Osteoblast (primary cell): ENCODE measurements around the gene PCCA. TPM values are rescaled to one million over a fixed set of nuclear protein-coding genes. Genes with fewer than 3 reads are reported as not detected.

Source experiments
- DNase-seq: peaks from one replicate; pipeline ENCODE4 v3.0.0; 2011; ENCODE audit warnings: low spot score, mixed read lengths; ENCODE audit not compliant: insufficient read length; ENCODE audit errors: missing footprints
- H2AFZ ChIP-seq: 2 replicates; pipeline ENCODE4 v1.6.0; 2011; ENCODE audit warnings: mild to moderate bottlenecking, low read length
- H3K27ac ChIP-seq: 2 replicates; pipeline ENCODE4 v1.5.1; 2011; ENCODE audit warnings: mild to moderate bottlenecking, low read depth, low read length, moderate library complexity
- H3K27me3 ChIP-seq: 2 replicates; pipeline ENCODE4 v1.6.0; 2012; ENCODE audit warnings: mild to moderate bottlenecking, control low read depth, inconsistent platforms, low read length, moderate library complexity; ENCODE audit not compliant: insufficient read depth
- H3K36me3 ChIP-seq: 2 replicates; pipeline ENCODE4 v1.5.1; 2011; ENCODE audit warnings: mild to moderate bottlenecking, low read length, control low read depth, moderate library complexity; ENCODE audit not compliant: insufficient read depth
- H3K4me1 ChIP-seq: 2 replicates; pipeline ENCODE4 v1.5.1; 2011; ENCODE audit warnings: mild to moderate bottlenecking, low read length, control low read depth, moderate library complexity; ENCODE audit not compliant: insufficient read depth
- H3K4me2 ChIP-seq: 2 replicates; pipeline ENCODE4 v1.6.0; 2011; ENCODE audit warnings: mild to moderate bottlenecking, low read length; ENCODE audit not compliant: insufficient read depth
- H3K4me3 ChIP-seq: fragments of 200-600 bp; sonication (generic); 3 replicates; pipeline ENCODE4 v1.5.1; 2012; ENCODE audit warnings: mild to moderate bottlenecking, low read length, inconsistent platforms; ENCODE audit not compliant: insufficient read depth
- H3K79me2 ChIP-seq: 2 replicates; pipeline ENCODE4 v1.6.0; 2012; ENCODE audit warnings: mild to moderate bottlenecking, low read length, control low read depth, inconsistent platforms; ENCODE audit not compliant: insufficient read depth
- H3K9me3 ChIP-seq: 2 replicates; pipeline ENCODE4 v1.5.1; 2011; ENCODE audit warnings: low read depth, low read length, control low read depth
- H4K20me1 ChIP-seq: 2 replicates; pipeline ENCODE4 v1.6.0; 2012; ENCODE audit warnings: mild to moderate bottlenecking, low read length, control low read depth; ENCODE audit not compliant: insufficient read depth
- total RNA-seq: library from RNA; depleted of rRNA; stranded (reverse); fragments of >200 nt; gene quantifications from 2 replicates; pipeline ENCODE4 v1.2.3, GENCODE V29; 2012
- TF ChIP-seq, protein P1 (sequence below): IDR thresholded peaks from 2 replicates; pipeline ENCODE4 v1.5.1; 2011; ENCODE audit warnings: mild to moderate bottlenecking, low read depth, low read length, moderate library complexity; ENCODE audit errors: extremely low read depth

The PCCA gene
- total RNA-seq, 1 donor: 40.5 TPM

DNA sequence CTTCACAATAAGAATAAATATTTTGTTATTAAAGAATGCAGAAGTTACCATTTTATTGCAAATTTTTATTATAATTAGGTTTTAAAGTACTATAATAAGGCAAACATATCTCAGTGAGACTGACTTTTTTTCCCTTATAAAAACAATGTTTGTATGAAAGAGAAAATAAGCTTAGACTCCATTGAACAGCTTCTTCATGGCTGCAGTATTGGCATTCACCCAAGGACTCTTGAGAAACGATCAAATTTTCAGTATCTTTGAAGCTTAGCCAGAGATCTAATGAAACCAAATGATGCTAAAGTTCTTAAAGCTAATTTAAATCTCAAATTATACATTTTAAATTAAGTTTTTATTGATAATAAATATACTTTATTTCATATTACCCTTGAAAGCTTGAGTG lies 371.4 kb downstream of the PCCA start:
- no peaks in the 10 kb centered on the region for H3K9me3 ChIP-seq
- H3K79me2 ChIP-seq: no peaks in the 10 kb centered on the region
- H3K27ac ChIP-seq: no peak overlapping the region
- no peaks in the 10 kb centered on the region for H4K20me1 ChIP-seq
- no peak overlapping the region for H3K4me3 ChIP-seq
- no peak overlapping the region for H2AFZ ChIP-seq
- no peaks in the 10 kb centered on the region for H3K27me3 ChIP-seq
- H3K36me3 ChIP-seq: no peaks in the 10 kb centered on the region
- TF ChIP-seq, protein P1, sequence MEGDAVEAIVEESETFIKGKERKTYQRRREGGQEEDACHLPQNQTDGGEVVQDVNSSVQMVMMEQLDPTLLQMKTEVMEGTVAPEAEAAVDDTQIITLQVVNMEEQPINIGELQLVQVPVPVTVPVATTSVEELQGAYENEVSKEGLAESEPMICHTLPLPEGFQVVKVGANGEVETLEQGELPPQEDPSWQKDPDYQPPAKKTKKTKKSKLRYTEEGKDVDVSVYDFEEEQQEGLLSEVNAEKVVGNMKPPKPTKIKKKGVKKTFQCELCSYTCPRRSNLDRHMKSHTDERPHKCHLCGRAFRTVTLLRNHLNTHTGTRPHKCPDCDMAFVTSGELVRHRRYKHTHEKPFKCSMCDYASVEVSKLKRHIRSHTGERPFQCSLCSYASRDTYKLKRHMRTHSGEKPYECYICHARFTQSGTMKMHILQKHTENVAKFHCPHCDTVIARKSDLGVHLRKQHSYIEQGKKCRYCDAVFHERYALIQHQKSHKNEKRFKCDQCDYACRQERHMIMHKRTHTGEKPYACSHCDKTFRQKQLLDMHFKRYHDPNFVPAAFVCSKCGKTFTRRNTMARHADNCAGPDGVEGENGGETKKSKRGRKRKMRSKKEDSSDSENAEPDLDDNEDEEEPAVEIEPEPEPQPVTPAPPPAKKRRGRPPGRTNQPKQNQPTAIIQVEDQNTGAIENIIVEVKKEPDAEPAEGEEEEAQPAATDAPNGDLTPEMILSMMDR: no peak
- no peak overlapping the region for H3K4me2 ChIP-seq
- no peak for DNase-seq
- no peaks in the 10 kb centered on the region for H3K4me1 ChIP-seq

DNA sequence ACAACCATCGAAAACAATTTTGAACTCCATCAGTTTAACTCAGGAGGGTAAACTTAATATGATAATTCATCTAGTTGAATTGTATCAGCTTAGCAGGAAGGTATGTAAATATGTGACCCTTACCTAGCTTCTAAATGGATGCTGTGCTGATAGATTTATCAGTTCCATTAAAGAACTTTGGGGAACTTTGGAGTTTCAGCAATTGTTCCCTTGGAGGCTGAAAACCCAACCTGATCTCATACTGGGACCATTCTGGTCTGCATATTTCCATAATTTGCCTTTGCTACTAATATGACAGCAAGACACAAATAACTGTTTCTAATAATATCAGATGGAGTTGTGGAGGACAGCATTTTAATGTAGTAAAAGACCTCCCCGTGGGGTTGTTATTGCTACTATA lies 371.9 kb downstream of the PCCA start:
- TF ChIP-seq, protein P1: no peak
- no peak overlapping the region for H3K4me3 ChIP-seq

DNA sequence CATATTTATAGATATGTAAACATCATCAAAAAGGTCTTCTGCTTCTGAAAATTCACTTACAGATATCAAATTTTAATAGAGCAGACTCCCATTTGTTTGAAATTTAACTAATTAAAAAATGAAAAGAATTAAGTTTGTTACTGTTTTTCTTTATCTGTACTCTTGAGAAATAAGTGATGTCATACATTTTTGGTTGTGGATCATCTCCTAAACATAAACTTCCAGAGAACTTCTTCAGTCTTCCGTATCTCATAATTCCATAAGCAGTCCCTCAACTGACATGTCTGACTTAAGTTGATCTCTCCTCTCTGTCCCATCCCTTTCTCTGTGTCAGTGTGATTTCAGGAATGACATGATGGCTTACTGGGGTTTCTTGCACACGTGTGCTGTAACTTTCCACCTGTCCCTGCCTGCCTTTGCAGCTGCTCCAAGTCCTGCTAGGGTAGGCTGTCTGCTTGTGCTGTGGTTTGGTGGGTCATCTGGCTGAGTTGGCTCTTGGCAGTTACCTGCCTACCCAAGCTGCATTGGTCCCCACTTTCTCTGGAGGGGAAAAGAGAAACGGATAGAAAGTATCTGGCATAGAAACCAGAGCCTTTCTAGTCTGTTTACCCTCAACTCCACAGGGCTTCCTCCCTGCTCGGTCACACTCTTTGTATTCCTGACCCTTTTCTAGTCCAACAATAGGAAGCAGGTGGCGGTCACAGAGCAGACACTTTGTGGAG lies 372.6 kb downstream of the PCCA start:
- no peaks in the 10 kb centered on the region for H4K20me1 ChIP-seq
- TF ChIP-seq, protein P1: no peak
- no peak overlapping the region for H3K27ac ChIP-seq
- H3K27me3 ChIP-seq: no peaks in the 10 kb centered on the region
- H3K79me2 ChIP-seq: no peaks in the 10 kb centered on the region
- H3K36me3 ChIP-seq: no peaks in the 10 kb centered on the region
- no peak for DNase-seq
- H3K4me1 ChIP-seq: no peaks in the 10 kb centered on the region
- no peak overlapping the region for H3K4me3 ChIP-seq
- H3K9me3 ChIP-seq: no peaks in the 10 kb centered on the region
- H3K4me2 ChIP-seq: no peak overlapping the region
- no peak overlapping the region for H2AFZ ChIP-seq

More for the DNA sequence above, 371.9 kb downstream of the PCCA start:
- Histone ChIP-seq H3K9me3 (no peaks in the 10 kb centered on the region), H3K79me2 (no peaks in the 10 kb centered on the region), H4K20me1 (no peaks in the 10 kb centered on the region), H3K4me1 (no peaks in the 10 kb centered on the region), H3K27me3 (no peaks in the 10 kb centered on the region), H3K27ac (no peak overlapping the region), H2AFZ (no peak overlapping the region), H3K4me2 (no peak overlapping the region), H3K36me3 (no peaks in the 10 kb centered on the region)
- no peak for DNase-seq

DNA sequence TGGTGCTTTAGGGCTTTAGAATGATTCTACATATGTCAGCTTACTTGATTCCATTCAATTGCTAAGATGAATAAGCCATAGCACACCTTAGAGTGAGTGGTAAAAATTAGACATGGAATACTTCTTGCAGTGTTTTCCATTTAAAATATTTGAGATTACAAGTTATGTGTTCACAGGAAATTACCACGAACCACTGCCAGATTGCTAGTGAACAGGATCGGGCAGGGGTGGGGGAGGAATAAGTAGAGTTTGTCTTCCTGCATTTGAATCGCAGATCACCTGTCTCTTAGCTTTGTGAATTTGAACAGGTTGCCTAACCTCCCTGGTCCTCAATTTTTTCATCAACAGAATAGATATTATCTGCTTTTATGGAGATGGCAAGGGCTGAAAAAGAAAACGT lies 375.1 kb downstream of the PCCA start:
- Histone ChIP-seq H3K27ac (no peak overlapping the region), H3K4me2 (no peak overlapping the region), H3K79me2 (no peaks in the 10 kb centered on the region), H4K20me1 (no peaks in the 10 kb centered on the region), H3K9me3 (no peaks in the 10 kb centered on the region), H3K4me1 (no peaks in the 10 kb centered on the region), H3K4me3 (no peak overlapping the region), H2AFZ (no peak overlapping the region), H3K36me3 (no peaks in the 10 kb centered on the region), H3K27me3 (no peaks in the 10 kb centered on the region)
- TF ChIP-seq, protein P1: no peak
- no peak for DNase-seq
